HEK293T (cell line): ENCODE data around the gene TNS2.

Experiments used
- BHLHE40 ChIP-seq: fragments of 450-650 bp; IDR thresholded peaks from 2 replicates; pipeline ENCODE4 v1.6.1; 2016; ENCODE audit warnings: mild to moderate bottlenecking, moderate library complexity, borderline replicate concordance
- FOXM1 ChIP-seq: fragments of 450-650 bp; IDR thresholded peaks from 2 replicates; pipeline ENCODE4 v1.6.1; 2017; ENCODE audit warnings: mild to moderate bottlenecking, borderline replicate concordance
- HDGF ChIP-seq: fragments of 450-650 bp; IDR thresholded peaks from 2 replicates; pipeline ENCODE4 v1.6.1; 2017; ENCODE audit warnings: antibody characterized with exemption, borderline replicate concordance
- SP1 ChIP-seq: fragments of 450-650 bp; IDR thresholded peaks from 2 replicates; pipeline ENCODE4 v1.6.1; 2017

GRCh38 chr12:53074999-53075370, 25.1 kb downstream of the TNS2 start:
- TF ChIP-seq BHLHE40, result no peak
- TF ChIP-seq FOXM1, result no peak
- TF ChIP-seq HDGF, result no peak
- TF ChIP-seq SP1, result no peak
